Activated CD8-positive, alpha-beta memory T cell treated with anti-CD3 and anti-CD28 coated beads, Interleukin-2, amount 50 U/mL, for 4 hours (primary cell): ENCODE data around the gene C21orf58.
"Not testable (repeated sequence)": the region's sequence is repeated elsewhere in the genome, so short reads cannot be mapped to it uniquely, and the experiment has no call there.

Experiments
- DNase-seq: peaks from one replicate; pipeline ENCODE4 v3.0.0-alpha.2; 2020

The C21orf58 gene

DNA sequence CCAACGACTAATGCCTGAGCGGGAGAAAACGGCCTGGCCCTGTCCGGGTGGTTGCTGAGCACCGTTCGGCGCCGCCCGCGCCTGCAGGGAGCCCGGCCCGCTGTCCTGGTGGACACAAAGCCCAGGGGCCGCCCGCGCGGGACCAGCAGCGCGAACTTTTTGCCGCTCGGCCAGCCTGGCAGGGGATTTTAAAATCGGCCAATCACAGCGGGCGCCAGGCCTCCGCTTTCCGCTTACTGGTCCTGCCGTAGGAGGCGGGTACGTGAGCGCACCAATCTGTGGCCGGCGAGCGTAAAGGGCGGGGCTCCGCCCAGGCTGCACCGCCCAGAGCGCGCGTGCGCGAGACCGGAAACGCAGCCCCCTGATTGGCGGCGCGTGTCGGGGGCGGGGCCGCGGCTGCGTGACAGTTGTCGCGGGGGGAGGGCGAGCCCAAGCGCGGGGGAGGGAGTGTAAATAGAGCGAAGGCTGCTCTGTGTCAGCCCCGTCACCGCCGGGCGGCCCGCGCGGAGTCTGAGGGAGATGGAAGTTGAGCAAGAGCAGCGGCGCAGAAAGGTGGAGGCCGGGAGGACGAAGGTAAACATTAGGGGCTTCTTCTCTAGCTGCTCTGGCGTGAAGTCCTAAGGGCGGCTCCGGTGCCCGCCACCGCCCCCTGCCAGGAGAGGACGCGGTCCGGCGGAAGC, at the start of gene C21orf58, which contains the start of gene PCNT:
Gene C21orf58, minus strand, starts transcription at position 161 of the 680 bp plus-strand sequence. CDS start 1,132 bp downstream, outside the sequence.
Gene PCNT, plus strand, starts transcription at position 447 of the 680 bp plus-strand sequence. Its CDS starts 73 bp downstream, at position 520.
- DNase-seq: peak; percentile 97

DNA sequence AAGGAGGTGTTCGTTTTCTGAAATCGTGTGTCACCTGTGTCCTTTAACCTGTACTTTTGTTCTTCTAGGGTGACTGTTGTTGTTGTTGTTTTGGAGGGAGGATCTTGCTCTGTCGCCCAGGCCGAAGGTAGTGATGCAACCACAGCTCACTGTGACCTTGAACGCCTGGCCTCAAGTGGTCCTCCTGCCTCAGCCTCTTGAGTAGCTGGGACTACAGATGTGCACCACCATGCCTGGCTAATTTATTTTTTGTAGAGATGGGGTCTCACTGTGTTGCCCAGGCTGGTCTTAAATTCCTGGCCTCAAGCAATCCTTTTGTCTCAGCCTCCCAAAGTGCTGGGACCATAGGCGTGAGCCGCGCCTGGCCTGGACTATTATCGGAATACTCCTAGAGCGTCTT, 49.3 kb upstream of the C21orf58 start:
- not testable (repeated sequence) for DNase-seq

GRCh38 chr21:46372014-46372485, 48.4 kb upstream of the C21orf58 start:
- no peak for DNase-seq

GRCh38 chr21:46371204-46372013, 47.7 kb upstream of the C21orf58 start:
- DNase-seq: no peak

GRCh38 chr21:46369520-46370235, 46.0 kb upstream of the C21orf58 start:
- no peak for DNase-seq

DNA sequence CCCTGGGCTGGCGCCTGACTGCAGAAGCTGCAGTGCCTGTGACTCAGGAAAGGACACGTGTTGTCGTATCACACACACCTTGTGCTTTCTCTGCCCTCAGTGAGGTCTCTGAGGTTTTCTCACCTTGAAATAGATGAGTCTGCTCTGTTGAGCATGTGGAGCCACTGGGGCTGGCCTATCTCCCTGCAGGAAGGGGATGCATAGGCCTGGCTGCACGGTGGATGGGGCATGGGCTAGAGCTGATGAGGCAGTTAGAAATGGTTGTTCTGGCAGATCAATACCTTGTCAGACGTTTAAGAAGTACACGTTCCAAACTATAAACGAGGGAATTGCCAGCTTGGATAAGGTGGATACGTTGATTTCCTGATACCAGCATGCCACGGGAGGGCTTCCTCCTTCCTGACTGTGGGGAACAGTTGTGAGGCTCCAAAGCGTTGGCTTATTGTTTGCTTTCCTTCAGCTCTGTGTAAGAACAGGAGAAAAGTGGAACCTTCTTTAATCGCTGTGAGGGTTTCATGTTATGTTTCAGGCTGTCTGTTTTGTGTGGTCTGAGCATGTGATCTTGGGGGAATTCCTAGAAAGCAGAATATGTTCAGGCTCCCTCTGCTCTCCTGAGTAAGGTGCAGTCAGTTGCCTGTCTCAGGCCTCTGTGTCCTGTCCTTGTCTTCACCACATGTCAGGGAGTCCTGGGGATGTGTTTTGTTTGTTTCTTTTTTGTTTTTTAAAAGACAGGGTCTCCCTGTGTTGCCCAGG, 45.0 kb upstream of the C21orf58 start:
- peak; percentile 45 for DNase-seq

DNA sequence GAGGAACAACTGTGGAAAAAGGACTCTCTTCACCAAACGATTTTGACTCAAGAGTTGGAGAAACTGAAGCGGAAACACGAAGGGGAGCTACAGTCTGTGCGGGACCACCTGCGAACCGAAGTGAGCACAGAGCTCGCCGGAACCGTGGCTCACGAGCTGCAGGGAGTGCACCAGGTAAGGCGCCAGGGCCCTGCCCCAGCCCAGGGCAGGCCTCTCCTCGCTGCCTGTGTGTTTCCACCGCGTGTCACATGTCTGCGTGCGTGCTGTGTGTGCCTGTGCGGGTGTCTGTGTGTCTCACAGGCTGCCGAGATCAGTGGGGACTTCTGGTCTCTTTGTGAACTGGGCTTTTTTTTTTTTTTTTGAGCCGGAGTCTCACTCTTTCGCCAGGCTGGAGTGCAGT, 43.3 kb upstream of the C21orf58 start:
- no peak for DNase-seq

DNA sequence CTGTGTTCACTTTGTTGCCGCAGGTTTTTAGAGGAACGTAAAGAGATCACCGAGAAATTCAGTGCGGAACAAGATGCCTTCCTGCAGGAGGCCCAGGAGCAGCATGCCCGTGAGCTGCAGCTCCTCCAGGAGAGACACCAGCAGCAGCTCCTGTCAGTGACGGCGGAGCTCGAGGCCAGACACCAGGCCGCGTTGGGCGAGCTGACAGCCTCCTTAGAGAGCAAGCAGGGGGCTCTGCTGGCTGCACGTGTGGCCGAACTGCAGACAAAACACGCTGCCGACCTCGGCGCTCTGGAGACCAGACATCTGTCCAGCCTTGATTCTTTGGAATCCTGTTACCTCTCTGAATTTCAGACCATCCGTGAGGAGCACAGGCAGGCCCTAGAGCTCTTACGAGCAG, 42.9 kb upstream of the C21orf58 start:
- DNase-seq: no peak

DNA sequence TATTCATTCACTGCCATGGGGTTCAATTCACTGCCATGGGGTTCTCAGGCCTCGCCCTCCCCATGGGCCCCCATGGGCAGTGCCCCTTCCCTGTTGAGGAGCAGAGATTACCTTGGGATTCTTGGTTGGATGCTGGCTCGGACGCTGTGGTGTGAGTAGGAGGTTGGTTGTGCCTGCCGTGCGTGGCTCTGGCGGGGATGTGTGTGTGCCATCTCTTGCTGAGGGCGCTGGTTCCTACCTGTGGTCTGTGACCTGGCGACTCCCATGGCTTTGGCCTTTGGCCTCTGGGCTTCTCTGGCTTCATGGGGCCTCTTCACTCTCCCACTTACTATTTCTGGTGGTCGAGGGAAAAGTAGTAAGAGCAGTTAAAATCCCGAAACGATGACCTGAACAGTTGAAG, 42.4 kb upstream of the C21orf58 start:
- no peak for DNase-seq

GRCh38 chr21:46363698-46364097, 40.0 kb upstream of the C21orf58 start:
- no peak for DNase-seq

GRCh38 chr21:46362946-46363345, 39.3 kb upstream of the C21orf58 start:
- DNase-seq: no peak

DNA sequence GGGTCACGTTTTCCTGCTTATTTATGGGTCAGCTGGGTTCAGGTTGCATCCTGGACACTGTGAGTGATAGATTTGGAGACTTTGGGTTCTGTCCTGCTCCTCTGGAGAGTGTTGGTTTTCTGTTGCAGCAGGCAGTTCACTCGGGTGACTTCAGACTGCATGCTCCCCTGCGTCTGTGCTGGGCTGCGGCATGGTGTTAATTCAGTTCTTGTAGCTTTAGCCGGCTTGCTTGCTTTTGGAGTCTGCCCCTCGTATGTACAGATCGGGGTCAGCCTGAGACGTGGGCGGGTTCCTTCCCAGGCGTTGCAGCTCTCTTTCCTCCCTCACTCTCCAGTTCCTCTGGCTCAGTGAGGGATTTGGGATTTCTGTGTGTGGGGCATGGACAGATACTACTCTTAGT, 38.3 kb upstream of the C21orf58 start:
- no peak for DNase-seq

DNA sequence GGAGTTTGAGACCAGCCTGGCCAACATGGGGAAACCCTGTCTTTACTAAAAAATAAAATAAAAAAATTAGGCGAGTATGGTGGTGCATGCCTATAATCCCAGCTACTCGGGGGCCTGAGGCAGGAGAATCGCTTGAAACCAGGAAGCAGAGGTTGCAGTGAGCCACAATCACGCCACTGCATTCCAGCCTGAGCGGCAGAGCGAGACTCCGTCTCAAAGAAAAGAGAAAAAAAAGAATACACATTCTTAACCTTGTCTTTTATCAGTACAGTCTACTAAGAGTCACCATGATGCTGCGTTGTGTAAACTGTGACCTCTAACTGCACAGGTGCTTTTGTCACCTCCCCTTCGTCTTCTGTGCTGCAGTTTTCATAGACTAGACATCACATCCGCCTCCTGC, 37.5 kb upstream of the C21orf58 start:
- no peak for DNase-seq

DNA sequence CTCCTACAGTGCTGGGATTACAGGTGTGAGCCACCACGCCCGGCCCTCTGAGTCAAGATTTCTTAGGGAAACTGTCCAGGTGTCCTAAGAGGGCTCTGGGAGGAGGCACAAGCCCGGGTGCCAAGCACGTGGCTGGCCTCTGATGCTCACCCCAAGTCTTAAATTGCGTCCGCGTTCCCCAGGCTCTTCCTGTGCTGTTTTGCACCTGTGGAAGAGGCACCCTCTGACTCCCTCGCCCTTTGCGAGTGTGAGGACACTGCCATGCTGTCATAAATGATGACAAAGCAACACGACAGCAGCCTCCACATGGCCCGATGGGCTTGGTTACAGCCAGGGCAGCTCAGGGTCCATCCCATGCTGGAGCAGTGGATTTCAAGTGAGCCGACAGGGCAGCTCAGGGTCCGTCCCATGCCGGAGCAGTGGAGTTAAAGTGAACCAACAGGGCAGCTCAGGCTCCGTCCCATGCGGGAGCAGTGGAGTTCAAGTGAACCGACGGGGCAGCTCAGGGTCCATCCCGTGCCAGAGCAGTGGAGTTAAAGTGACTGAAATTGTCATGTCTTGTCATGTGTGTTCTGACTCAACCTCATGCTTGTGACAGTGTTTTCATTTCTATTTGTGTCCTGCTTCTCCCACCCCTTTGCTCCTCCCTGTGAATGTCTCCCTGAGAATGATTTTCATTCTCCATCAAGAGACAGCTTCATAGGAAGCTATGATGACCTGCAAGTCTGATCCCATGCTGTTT, 34.2 kb upstream of the C21orf58 start:
- no peak for DNase-seq

DNA sequence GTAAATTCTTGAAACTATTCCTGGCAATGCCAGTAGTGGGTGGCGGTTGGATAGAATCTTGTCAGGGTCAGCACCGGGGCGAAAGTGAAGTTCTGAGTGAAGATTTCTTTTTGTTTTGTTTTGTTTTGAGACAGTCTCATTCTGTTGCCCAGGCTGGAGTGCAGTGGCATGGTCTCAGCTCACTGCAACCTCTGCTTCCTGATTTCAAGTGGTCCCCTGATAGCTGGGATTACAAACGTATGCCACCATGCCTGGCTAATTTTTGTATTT, 33.6 kb upstream of the C21orf58 start:
- DNase-seq: no peak

- DNase-seq: no peak
Measured at GRCh38 chr21:46356494-46357334, 33.0 kb upstream of the C21orf58 start.

DNA sequence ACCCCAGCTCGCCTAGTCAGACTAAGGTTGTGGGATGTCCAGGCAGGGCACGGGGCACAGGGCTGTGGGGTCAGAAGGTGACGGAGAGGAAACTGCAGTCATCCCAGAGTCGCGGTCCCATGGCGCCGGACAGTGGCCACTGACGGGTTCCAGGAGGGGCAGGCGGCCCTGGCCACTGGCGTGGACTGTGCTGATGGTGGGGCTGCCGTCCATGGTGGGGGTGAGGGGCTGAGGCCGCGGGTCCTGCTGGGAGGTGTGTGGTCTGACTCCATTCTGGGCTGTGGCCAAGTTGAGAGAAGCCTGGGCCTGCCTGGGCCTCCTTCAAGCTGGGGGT, 32.3 kb upstream of the C21orf58 start:
- DNase-seq: no peak

DNA sequence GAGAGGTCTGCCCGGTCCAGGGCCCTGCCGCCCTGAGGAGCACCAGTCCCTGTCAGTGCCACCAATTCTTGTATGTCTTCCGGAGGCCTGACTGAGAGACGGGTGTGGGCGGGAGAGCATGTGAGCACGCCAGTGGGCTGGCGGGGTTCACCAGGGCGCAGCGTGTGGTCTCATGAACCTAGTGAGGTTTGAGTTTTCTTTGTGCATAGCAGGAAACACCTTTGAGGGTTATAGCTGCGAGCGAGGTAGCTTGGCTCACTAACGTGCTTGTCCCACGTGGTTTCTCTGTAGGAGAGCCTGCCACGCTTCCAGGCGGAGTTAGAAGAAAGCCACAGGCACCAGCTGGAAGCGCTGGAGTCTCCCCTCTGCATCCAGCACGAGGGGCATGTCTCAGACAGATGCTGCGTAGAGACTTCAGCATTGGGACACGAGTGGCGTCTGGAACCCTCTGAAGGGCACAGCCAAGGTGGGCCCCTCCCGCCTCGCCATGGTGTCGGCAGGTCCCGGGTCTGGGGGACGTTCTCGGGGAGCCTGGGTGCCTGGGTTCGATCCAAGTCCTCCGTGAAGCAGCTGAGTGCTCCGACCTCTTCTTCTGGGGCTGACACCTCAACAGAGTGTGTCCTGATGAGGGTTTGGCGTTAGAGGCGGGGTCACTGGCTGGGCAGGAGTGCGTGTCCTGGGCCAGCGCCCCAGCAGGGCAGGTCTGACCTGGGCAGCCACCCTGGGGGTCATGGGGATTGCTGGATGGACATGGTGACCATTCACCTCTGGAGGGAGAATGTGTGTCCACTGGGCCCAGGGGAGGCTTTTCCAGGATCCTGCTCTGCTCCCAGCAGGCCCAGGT, 31.7 kb upstream of the C21orf58 start:
- DNase-seq: peak; percentile 43

GRCh38 chr21:46354518-46354917, 30.8 kb upstream of the C21orf58 start:
- no peak for DNase-seq

- no peak for DNase-seq
Measured at GRCh38 chr21:46354046-46354445, 30.4 kb upstream of the C21orf58 start.
